HEK293 (cell line): ENCODE measurements around the gene IKZF2.

Source experiments
- CTCF ChIA-PET: fragments of 350-600 bp; formaldehyde crosslinking; extraction: SDS; loops from one replicate; lab custom pipeline; 2021; ENCODE audit warnings: antibody characterized with exemption; lab: Yijun Ruan, JAX
- POLR2A ChIA-PET: fragments of 300-600 bp; formaldehyde crosslinking; extraction: SDS; loops from one replicate; lab custom pipeline; 2020; ENCODE audit warnings: antibody characterized with exemption, inconsistent platforms; lab: Yijun Ruan, JAX
- H3K27ac ChIP-seq: fragments of 200-500 bp; sonication (Bioruptor generic); 2 replicates; pipeline ENCODE4 v1.5.1; 2014; ENCODE audit warnings: low read depth, low read length, control low read depth, inconsistent platforms; ENCODE audit errors: extremely low read depth
- H3K36me3 ChIP-seq, 2 experiments: fragments of 200-500 bp in 1 of 2; sonication (Bioruptor generic) in 1 of 2; 1 replicate in 1 of 2; 2 replicates in 1 of 2; pipeline ENCODE4 v1.5.1; 2014 to 2017; ENCODE audit warnings: inconsistent platforms in 2 of 2, low read length in 2 of 2; ENCODE audit not compliant: control insufficient read depth in 2 of 2, insufficient read depth in 1 of 2
- H3K4me1 ChIP-seq: fragments of 200-500 bp; sonication (Bioruptor generic); 2 replicates; pipeline ENCODE4 v1.5.1; 2014; ENCODE audit warnings: mild to moderate bottlenecking, low read length, inconsistent platforms; ENCODE audit not compliant: control insufficient read depth, insufficient read depth
- H3K4me3 ChIP-seq: 2 replicates; pipeline ENCODE4 v1.5.1; 2011; ENCODE audit warnings: low read depth, mild to moderate bottlenecking, control low read depth, low read length, moderate library complexity
- H3K9me3 ChIP-seq: fragments of 200-500 bp; sonication (Bioruptor generic); 2 replicates; pipeline ENCODE4 v1.5.1; 2014; ENCODE audit warnings: low read depth, low read length, inconsistent platforms; ENCODE audit not compliant: control insufficient read depth, insufficient read depth
- GFI1B ChIP-seq: fragments of 450-650 bp; formaldehyde crosslinking; IDR thresholded peaks from 2 replicates; pipeline ENCODE4 v1.5.1; 2016; ENCODE audit warnings: missing biosample characterization, missing genetic modification characterization
- KLF1 ChIP-seq: fragments of 450-650 bp; formaldehyde crosslinking; IDR thresholded peaks from 2 replicates; pipeline ENCODE4 v1.5.1; 2016; ENCODE audit warnings: missing biosample characterization, missing genetic modification characterization
- SCRT1 ChIP-seq: fragments of 450-650 bp; formaldehyde crosslinking; IDR thresholded peaks from 2 replicates; pipeline ENCODE4 v1.5.1; 2016; ENCODE audit warnings: missing biosample characterization, missing genetic modification characterization, borderline replicate concordance
- YY2 ChIP-seq: fragments of 450-650 bp; formaldehyde crosslinking; IDR thresholded peaks from 2 replicates; pipeline ENCODE4 v1.5.1; 2016; ENCODE audit warnings: missing biosample characterization, missing genetic modification characterization
- ZNF132 ChIP-seq: fragments of 450-650 bp; formaldehyde crosslinking; IDR thresholded peaks from 2 replicates; pipeline ENCODE4 v1.5.1; 2017; ENCODE audit warnings: missing biosample characterization, missing genetic modification characterization, borderline replicate concordance
- ZNF140 ChIP-seq: fragments of 450-650 bp; formaldehyde crosslinking; IDR thresholded peaks from 2 replicates; pipeline ENCODE4 v1.5.1; 2016; ENCODE audit warnings: missing biosample characterization, missing genetic modification characterization
- ZNF169 ChIP-seq: fragments of 450-650 bp; formaldehyde crosslinking; IDR thresholded peaks from 2 replicates; pipeline ENCODE4 v1.5.1; 2016; ENCODE audit warnings: missing biosample characterization, missing genetic modification characterization
- ZNF174 ChIP-seq: fragments of 450-650 bp; formaldehyde crosslinking; IDR thresholded peaks from 2 replicates; pipeline ENCODE4 v1.5.0; 2017; ENCODE audit warnings: missing biosample characterization, mild to moderate bottlenecking, missing genetic modification characterization
- ZNF221 ChIP-seq: fragments of 450-650 bp; formaldehyde crosslinking; IDR thresholded peaks from 2 replicates; pipeline ENCODE4 v1.5.1; 2017; ENCODE audit warnings: missing biosample characterization, missing genetic modification characterization, borderline replicate concordance
- ZNF223 ChIP-seq: fragments of 450-650 bp; formaldehyde crosslinking; IDR thresholded peaks from 2 replicates; pipeline ENCODE4 v1.5.1; 2016; ENCODE audit warnings: missing biosample characterization, missing genetic modification characterization
- ZNF24 ChIP-seq: fragments of 450-650 bp; formaldehyde crosslinking; IDR thresholded peaks from 2 replicates; pipeline ENCODE4 v1.5.1; 2016; ENCODE audit warnings: missing biosample characterization, missing genetic modification characterization
- ZNF292 ChIP-seq: fragments of 450-650 bp; formaldehyde crosslinking; IDR thresholded peaks from 2 replicates; pipeline ENCODE4 v1.5.1; 2016; ENCODE audit warnings: low read depth, missing biosample characterization, missing genetic modification characterization, borderline replicate concordance
- ZNF324 ChIP-seq: fragments of 450-650 bp; formaldehyde crosslinking; IDR thresholded peaks from 2 replicates; pipeline ENCODE4 v1.5.1; 2016; ENCODE audit warnings: missing biosample characterization, missing genetic modification characterization
- ZNF426 ChIP-seq: fragments of 450-650 bp; formaldehyde crosslinking; IDR thresholded peaks from 2 replicates; pipeline ENCODE4 v1.5.1; 2017; ENCODE audit warnings: missing biosample characterization, missing genetic modification characterization, mild to moderate bottlenecking, inconsistent platforms, moderate library complexity
- ZNF544 ChIP-seq: fragments of 450-650 bp; formaldehyde crosslinking; IDR thresholded peaks from 2 replicates; pipeline ENCODE4 v1.5.0; 2017; ENCODE audit warnings: missing biosample characterization, missing genetic modification characterization
- ZNF571 ChIP-seq: fragments of 450-650 bp; formaldehyde crosslinking; IDR thresholded peaks from 2 replicates; pipeline ENCODE4 v1.5.0; 2017; ENCODE audit warnings: missing biosample characterization, missing genetic modification characterization
- ZNF585B ChIP-seq: fragments of 450-650 bp; formaldehyde crosslinking; IDR thresholded peaks from 2 replicates; pipeline ENCODE4 v1.5.1; 2016; ENCODE audit warnings: missing biosample characterization, missing genetic modification characterization
- ZNF600 ChIP-seq: fragments of 450-650 bp; formaldehyde crosslinking; IDR thresholded peaks from 2 replicates; pipeline ENCODE4 v1.5.1; 2016; ENCODE audit warnings: missing biosample characterization, missing genetic modification characterization
- ZNF629 ChIP-seq: fragments of 450-650 bp; formaldehyde crosslinking; IDR thresholded peaks from 2 replicates; pipeline ENCODE4 v1.5.1; 2017; ENCODE audit warnings: missing biosample characterization, missing genetic modification characterization
- ZNF654 ChIP-seq: fragments of 450-650 bp; formaldehyde crosslinking; IDR thresholded peaks from 2 replicates; pipeline ENCODE4 v1.5.1; 2016; ENCODE audit warnings: low read depth, missing biosample characterization, missing genetic modification characterization
- ZNF670 ChIP-seq: fragments of 450-650 bp; formaldehyde crosslinking; IDR thresholded peaks from 2 replicates; pipeline ENCODE4 v1.5.1; 2016; ENCODE audit warnings: missing biosample characterization, missing genetic modification characterization, low read depth
- ZNF701 ChIP-seq: fragments of 450-650 bp; formaldehyde crosslinking; IDR thresholded peaks from 2 replicates; pipeline ENCODE4 v1.5.1; 2016; ENCODE audit warnings: missing biosample characterization, missing genetic modification characterization
- ZNF76 ChIP-seq: fragments of 450-650 bp; formaldehyde crosslinking; IDR thresholded peaks from 2 replicates; pipeline ENCODE4; 2016; ENCODE audit warnings: low read depth, missing biosample characterization, missing genetic modification characterization, borderline replicate concordance
- ZNF776 ChIP-seq: fragments of 450-650 bp; formaldehyde crosslinking; IDR thresholded peaks from 2 replicates; pipeline ENCODE4 v1.5.0; 2017; ENCODE audit warnings: missing biosample characterization, missing genetic modification characterization, borderline replicate concordance
- ZSCAN23 ChIP-seq: fragments of 450-650 bp; formaldehyde crosslinking; IDR thresholded peaks from 2 replicates; pipeline ENCODE4 v1.5.1; 2016; ENCODE audit warnings: missing biosample characterization, missing genetic modification characterization
- TF ChIP-seq, protein P1 (sequence below): fragments of 450-650 bp; formaldehyde crosslinking; IDR thresholded peaks from 2 replicates; pipeline ENCODE4 v1.5.1; 2017; ENCODE audit warnings: missing biosample characterization, missing genetic modification characterization
- TF ChIP-seq, protein P2 (sequence below): fragments of 450-650 bp; formaldehyde crosslinking; IDR thresholded peaks from 2 replicates; pipeline ENCODE4 v1.5.1; 2017; ENCODE audit warnings: missing biosample characterization, missing genetic modification characterization
- TF ChIP-seq, protein P3 (sequence below): fragments of 450-650 bp; formaldehyde crosslinking; conservative IDR thresholded peaks from 2 replicates; pipeline ENCODE4 v1.5.1; 2016; ENCODE audit warnings: low read depth, missing biosample characterization, missing genetic modification characterization
- TF ChIP-seq, protein P4 (sequence below): fragments of 450-650 bp; formaldehyde crosslinking; IDR thresholded peaks from 2 replicates; pipeline ENCODE4 v1.5.1; 2016; ENCODE audit warnings: missing biosample characterization, missing genetic modification characterization, low read depth

The IKZF2 gene

DNA sequence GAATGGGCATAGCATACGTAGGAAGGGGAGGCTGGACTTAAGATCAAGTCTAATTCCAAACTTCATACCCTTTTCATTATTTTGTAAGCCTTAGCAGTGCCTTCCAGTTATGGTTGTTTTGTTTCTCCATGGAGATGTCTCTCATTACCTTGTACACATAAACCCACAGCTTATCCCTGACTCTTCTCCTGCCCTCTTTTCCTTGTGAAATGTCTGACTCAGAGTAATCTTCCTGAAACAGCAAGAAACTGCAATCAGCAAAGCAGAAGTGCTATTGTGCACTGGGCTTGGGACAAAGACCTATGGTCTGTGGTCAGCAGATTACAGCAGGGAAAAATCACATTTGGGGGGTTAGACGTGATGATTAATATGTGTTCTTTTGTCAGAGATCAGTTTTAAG is 176.7 kb downstream of the IKZF2 start:
- no peak overlapping the region for H3K27ac ChIP-seq
- peaks cover 6% of the 10 kb centered on the region for H3K4me1 ChIP-seq
- H3K9me3 ChIP-seq = no peaks in the 10 kb centered on the region
- TF ChIP-seq SCRT1 (tag by site-specific recombination) (no peak), ZNF169 (tag by site-specific recombination) (no peak), ZNF221 (no peak), ZNF701 (tag by site-specific recombination) (no peak), ZNF426 (tag by site-specific recombination) (no peak), ZNF140 (tag by site-specific recombination) (no peak), ZNF544 (tag by site-specific recombination) (no peak), KLF1 (tag by site-specific recombination) (no peak), ZNF174 (tag by site-specific recombination) (no peak), ZNF670 (tag by site-specific recombination) (no peak), ZNF24 (tag by site-specific recombination) (no peak), ZNF132 (tag by site-specific recombination) (no peak), ZNF324 (tag by site-specific recombination) (no peak), ZNF223 (tag by site-specific recombination) (no peak), ZSCAN23 (no peak), ZNF76 (tag by site-specific recombination) (no peak), ZNF600 (no peak)
- TF ChIP-seq, protein P1, sequence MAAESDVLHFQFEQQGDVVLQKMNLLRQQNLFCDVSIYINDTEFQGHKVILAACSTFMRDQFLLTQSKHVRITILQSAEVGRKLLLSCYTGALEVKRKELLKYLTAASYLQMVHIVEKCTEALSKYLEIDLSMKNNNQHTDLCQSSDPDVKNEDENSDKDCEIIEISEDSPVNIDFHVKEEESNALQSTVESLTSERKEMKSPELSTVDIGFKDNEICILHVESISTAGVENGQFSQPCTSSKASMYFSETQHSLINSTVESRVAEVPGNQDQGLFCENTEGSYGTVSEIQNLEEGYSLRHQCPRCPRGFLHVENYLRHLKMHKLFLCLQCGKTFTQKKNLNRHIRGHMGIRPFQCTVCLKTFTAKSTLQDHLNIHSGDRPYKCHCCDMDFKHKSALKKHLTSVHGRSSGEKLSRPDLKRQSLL (tag by site-specific recombination) = no peak
- TF ChIP-seq, protein P2, sequence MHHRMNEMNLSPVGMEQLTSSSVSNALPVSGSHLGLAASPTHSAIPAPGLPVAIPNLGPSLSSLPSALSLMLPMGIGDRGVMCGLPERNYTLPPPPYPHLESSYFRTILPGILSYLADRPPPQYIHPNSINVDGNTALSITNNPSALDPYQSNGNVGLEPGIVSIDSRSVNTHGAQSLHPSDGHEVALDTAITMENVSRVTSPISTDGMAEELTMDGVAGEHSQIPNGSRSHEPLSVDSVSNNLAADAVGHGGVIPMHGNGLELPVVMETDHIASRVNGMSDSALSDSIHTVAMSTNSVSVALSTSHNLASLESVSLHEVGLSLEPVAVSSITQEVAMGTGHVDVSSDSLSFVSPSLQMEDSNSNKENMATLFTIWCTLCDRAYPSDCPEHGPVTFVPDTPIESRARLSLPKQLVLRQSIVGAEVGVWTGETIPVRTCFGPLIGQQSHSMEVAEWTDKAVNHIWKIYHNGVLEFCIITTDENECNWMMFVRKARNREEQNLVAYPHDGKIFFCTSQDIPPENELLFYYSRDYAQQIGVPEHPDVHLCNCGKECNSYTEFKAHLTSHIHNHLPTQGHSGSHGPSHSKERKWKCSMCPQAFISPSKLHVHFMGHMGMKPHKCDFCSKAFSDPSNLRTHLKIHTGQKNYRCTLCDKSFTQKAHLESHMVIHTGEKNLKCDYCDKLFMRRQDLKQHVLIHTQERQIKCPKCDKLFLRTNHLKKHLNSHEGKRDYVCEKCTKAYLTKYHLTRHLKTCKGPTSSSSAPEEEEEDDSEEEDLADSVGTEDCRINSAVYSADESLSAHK (tag by site-specific recombination) = no peak
- TF ChIP-seq, protein P3, sequence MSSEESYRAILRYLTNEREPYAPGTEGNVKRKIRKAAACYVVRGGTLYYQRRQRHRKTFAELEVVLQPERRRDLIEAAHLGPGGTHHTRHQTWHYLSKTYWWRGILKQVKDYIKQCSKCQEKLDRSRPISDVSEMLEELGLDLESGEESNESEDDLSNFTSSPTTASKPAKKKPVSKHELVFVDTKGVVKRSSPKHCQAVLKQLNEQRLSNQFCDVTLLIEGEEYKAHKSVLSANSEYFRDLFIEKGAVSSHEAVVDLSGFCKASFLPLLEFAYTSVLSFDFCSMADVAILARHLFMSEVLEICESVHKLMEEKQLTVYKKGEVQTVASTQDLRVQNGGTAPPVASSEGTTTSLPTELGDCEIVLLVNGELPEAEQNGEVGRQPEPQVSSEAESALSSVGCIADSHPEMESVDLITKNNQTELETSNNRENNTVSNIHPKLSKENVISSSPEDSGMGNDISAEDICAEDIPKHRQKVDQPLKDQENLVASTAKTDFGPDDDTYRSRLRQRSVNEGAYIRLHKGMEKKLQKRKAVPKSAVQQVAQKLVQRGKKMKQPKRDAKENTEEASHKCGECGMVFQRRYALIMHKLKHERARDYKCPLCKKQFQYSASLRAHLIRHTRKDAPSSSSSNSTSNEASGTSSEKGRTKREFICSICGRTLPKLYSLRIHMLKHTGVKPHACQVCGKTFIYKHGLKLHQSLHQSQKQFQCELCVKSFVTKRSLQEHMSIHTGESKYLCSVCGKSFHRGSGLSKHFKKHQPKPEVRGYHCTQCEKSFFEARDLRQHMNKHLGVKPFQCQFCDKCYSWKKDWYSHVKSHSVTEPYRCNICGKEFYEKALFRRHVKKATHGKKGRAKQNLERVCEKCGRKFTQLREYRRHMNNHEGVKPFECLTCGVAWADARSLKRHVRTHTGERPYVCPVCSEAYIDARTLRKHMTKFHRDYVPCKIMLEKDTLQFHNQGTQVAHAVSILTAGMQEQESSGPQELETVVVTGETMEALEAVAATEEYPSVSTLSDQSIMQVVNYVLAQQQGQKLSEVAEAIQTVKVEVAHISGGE (tag by site-specific recombination) = no peak
- ChIA-PET CTCF (no interaction called here), POLR2A (no interaction called here)
- H3K36me3 ChIP-seq = no peaks in the 10 kb centered on the region
- H3K4me3 ChIP-seq = no peak overlapping the region

DNA sequence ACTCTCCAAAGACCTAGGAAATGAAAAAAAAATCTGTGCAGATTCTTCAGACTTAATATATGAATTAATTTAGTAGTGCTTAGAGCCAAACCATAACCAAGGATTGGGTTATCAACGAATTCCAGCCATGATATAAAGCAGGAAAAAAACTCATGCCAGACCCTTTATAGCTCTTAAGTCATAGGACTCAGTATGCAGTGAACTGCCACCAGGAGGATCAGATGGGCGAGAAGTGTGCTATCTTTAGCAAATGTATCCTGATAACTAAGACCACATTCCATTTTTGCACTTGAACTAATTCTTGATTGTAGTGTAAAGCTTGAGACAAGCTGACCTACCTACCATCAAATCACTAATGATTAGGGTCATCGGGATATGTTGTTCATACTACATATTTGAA is 178.1 kb downstream of the IKZF2 start:
- no peak overlapping the region for H3K4me3 ChIP-seq
- POLR2A ChIA-PET = no interaction called here
- no peaks in the 10 kb centered on the region for H3K36me3 ChIP-seq
- no peaks in the 10 kb centered on the region for H3K4me1 ChIP-seq
- no peaks in the 10 kb centered on the region for H3K9me3 ChIP-seq
- no peak overlapping the region for H3K27ac ChIP-seq
- CTCF ChIA-PET = no interaction called here
- TF ChIP-seq ZNF571 (tag by site-specific recombination) = no peak
- no peak for TF ChIP-seq GFI1B (tag by site-specific recombination)
- no peak for TF ChIP-seq ZNF426 (tag by site-specific recombination)
- TF ChIP-seq ZNF776 (tag by site-specific recombination) = no peak
- TF ChIP-seq ZNF629 = no peak
- no peak for TF ChIP-seq ZNF654 (tag by site-specific recombination)
- no peak for TF ChIP-seq ZNF585B (tag by site-specific recombination)
- no peak for TF ChIP-seq YY2 (tag by site-specific recombination)
- TF ChIP-seq, protein P4, sequence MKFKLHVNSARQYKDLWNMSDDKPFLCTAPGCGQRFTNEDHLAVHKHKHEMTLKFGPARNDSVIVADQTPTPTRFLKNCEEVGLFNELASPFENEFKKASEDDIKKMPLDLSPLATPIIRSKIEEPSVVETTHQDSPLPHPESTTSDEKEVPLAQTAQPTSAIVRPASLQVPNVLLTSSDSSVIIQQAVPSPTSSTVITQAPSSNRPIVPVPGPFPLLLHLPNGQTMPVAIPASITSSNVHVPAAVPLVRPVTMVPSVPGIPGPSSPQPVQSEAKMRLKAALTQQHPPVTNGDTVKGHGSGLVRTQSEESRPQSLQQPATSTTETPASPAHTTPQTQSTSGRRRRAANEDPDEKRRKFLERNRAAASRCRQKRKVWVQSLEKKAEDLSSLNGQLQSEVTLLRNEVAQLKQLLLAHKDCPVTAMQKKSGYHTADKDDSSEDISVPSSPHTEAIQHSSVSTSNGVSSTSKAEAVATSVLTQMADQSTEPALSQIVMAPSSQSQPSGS (tag by site-specific recombination) = no peak
- TF ChIP-seq ZNF292 (tag by site-specific recombination) = no peak
- no peak for TF ChIP-seq ZNF132 (tag by site-specific recombination)
